ENCODE measurements around the gene RTKN. TPM values are rescaled to one million over a fixed set of nuclear protein-coding genes. Genes with fewer than 3 reads are reported as not detected.

The RTKN gene
- total and polyA plus RNA-seq, 4 experiments from 2014 or later = 0.14 TPM; not detected in 3

DNA sequence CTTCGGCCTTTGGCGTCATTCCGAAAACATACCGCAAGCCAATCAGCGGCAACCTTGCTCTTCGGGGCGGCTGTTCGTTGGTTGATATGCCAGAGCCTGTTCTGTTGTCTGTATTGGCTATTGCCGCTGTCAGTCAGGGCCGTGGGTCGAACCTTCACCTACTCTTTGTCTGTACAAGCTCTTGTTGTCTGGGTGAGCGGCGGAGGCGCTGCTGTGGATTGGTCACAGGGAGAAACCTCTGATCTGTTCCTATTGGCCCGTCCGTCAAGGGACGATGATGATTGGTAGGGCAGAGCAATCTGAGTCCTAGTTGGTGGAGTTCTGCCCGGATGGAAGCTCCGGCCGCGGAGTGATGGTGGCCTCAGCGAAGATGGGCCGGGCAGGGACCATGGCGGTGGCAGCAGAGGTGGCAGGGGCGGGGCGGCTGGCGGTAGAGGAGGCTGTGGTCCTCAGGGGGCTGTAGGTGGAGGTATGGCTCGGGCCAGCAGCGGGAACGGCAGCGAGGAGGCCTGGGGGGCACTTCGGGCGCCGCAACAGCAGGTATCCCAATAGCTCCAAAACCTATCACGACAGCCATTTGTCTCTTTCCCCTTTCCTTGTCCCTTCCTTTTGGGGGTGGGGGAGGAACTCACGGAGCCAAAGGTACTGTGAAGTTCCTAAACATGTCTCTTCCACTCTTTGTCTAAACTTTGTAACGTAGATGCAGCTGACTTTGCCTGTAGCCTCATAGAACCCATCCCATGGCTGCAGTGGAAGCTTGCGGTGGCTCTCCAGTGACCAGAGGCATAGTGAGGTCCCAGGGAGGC lies 16.6 kb upstream of the RTKN start, which contains the start of gene WBP1:
Gene WBP1, plus strand, starts transcription at position 307 of the 806 bp plus-strand sequence. Its CDS starts 165 bp downstream, at position 472.
- Histone ChIP-seq H3K4me3 (ENCODE audit: low read length in 2 of 2) (peak within 1 kb of the TSS; percentile 70 to 93), H3K27ac (ENCODE audit: low read depth, low read length) (peak within 1 kb of the TSS; percentile 100), H3K4me1 (ENCODE audit: insufficient read depth, low read length) (peaks cover 45% of the 10 kb centered on the region), H3K9me3 (ENCODE audit: control insufficient read depth in 1 of 2, low read length in 2 of 2) (no peaks in the 10 kb centered on the region), H3K36me3 (ENCODE audit: insufficient read depth, low read length) (peaks cover 19% of the 10 kb centered on the region), H3K27me3 (ENCODE audit: insufficient read depth, low read length) (no peaks in the 10 kb centered on the region)
- Mint-ChIP-seq H3K4me1 (peaks cover 40 to 68% (median 55%) of the 10 kb centered on the region in 4 donors), H3K9me3 (peaks cover 0 to 2% (median 0%) of the 10 kb centered on the region in 8 donors), H3K36me3 (peaks cover 9 to 27% of the 10 kb centered on the region in 2 donors), H3K27me3 (no peaks in the 10 kb centered on the region), H3K4me3 (peak within 1 kb of the TSS; percentile 95 to 99 (median 98)), H3K27ac (peak within 1 kb of the TSS; percentile 92 to 100 (median 99))
- intact Hi-C loops (cut with micrococcal nuclease) = loop anchor here (1.0 to 10.0 kb wide), 4 partner anchors 14 to 534 kb away; partner anchors contain the start of genes AUP1, DGUOK, HTRA2 and MRPL53
- ChIA-PET CTCF (ENCODE audit: partially characterized antibody) (interaction anchor here (1.0 to 3.4 kb wide), 9 partner anchors 9 to 129 kb away, joined by 3 to 14 read pairs (median 8); partner anchors contain the start of genes CCDC142, MRPL53, PCGF1 and TTC31), POLR2A (ENCODE audit: partially characterized antibody) (interaction anchor here (0.7 to 9.5 kb wide), 31 partner anchors 10 to 1224 kb away, joined by 3 to 516 read pairs (median 4); partner anchors contain the start of genes AUP1, C2orf81, CCDC142 and CCT7)
- DNase-seq = peak; percentile 99 to 100 (median 100)

DNA sequence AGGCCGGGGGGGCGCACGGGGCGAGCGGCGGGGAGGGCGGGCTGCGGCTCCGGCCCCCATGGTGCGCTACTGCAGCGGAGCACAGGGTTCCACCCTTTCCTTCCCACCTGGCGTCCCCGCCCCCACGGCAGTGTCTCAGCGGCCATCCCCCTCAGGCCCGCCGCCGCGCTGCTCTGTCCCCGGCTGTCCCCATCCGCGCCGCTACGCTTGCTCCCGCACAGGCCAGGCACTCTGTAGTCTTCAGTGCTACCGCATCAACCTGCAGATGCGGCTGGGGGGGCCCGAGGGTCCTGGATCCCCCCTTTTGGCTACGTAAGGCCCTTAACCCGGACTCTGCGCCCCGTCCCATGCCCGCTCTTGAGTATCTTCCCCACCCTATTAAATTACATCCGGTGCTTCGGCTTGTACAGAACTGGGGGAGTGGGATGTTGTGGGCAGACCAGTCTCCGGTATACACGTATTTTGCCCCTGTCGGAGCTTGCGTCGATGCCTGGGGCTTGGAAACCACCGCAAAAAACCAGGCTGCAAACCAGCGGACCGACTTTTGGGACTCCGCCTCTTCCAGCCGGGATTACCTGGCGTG lies 15.9 kb upstream of the RTKN start:
- H3K9me3 Mint-ChIP-seq = peaks cover 0 to 2% (median 0%) of the 10 kb centered on the region in 8 donors
- no peaks in the 10 kb centered on the region for H3K9me3 ChIP-seq (ENCODE audit: control insufficient read depth in 1 of 2, low read length in 2 of 2)
- no peaks in the 10 kb centered on the region for H3K27me3 Mint-ChIP-seq
- peak overlapping the region; percentile 93 to 99 (median 98) for H3K4me3 Mint-ChIP-seq
- H3K4me1 Mint-ChIP-seq = peaks cover 44 to 70% (median 58%) of the 10 kb centered on the region in 4 donors
- CTCF ChIA-PET (ENCODE audit: partially characterized antibody) = interaction anchor here (1.2 to 4.6 kb wide), 8 partner anchors 10 to 130 kb away, joined by 3 to 66 read pairs (median 9); partner anchors contain the start of genes CCDC142, MRPL53, PCGF1 and TTC31
- peaks cover 3 to 21% of the 10 kb centered on the region in 2 donors for H3K36me3 Mint-ChIP-seq
- intact Hi-C loops (cut with micrococcal nuclease) = loop anchor here (1.0 to 10.0 kb wide), 6 partner anchors 8 to 533 kb away; partner anchors contain the start of genes AUP1, C2orf81, DGUOK and HTRA2
- H3K27ac ChIP-seq (ENCODE audit: low read depth, low read length) = peak overlapping the region; percentile 100
- peak overlapping the region; percentile 92 to 100 (median 99) for H3K27ac Mint-ChIP-seq
- H3K4me3 ChIP-seq (ENCODE audit: low read length in 2 of 2) = peak overlapping the region; percentile 70 to 93
- H3K4me1 ChIP-seq (ENCODE audit: insufficient read depth, low read length) = peaks cover 48% of the 10 kb centered on the region
- peaks cover 13% of the 10 kb centered on the region for H3K36me3 ChIP-seq (ENCODE audit: insufficient read depth, low read length)
- H3K27me3 ChIP-seq (ENCODE audit: insufficient read depth, low read length) = no peaks in the 10 kb centered on the region
- POLR2A ChIA-PET (ENCODE audit: partially characterized antibody) = interaction anchor here (0.7 to 9.5 kb wide), 27 partner anchors 7 to 1224 kb away, joined by 3 to 516 read pairs (median 6); partner anchors contain the start of genes AUP1, C2orf81, CCDC142 and CCT7
- peak in 3 of 5 donors; percentile 81 to 90 (median 81) for DNase-seq

- POLR2A ChIA-PET (ENCODE audit: partially characterized antibody) = interaction anchor here (0.7 to 9.5 kb wide), 16 partner anchors 8 to 720 kb away, joined by 3 to 516 read pairs (median 8); partner anchors contain the start of genes AUP1, C2orf81, CCDC142 and HTRA2
- Histone ChIP-seq H3K27ac (ENCODE audit: low read depth, low read length) (peak overlapping the region; percentile 100), H3K9me3 (ENCODE audit: control insufficient read depth in 1 of 2, low read length in 2 of 2) (no peaks in the 10 kb centered on the region), H3K4me1 (ENCODE audit: insufficient read depth, low read length) (peaks cover 53% of the 10 kb centered on the region), H3K36me3 (ENCODE audit: insufficient read depth, low read length) (peaks cover 8% of the 10 kb centered on the region), H3K4me3 (ENCODE audit: low read length in 2 of 2) (peak overlapping the region; percentile 63 to 93), H3K27me3 (ENCODE audit: insufficient read depth, low read length) (no peaks in the 10 kb centered on the region)
- peaks cover 3 to 19% of the 10 kb centered on the region in 2 donors for H3K36me3 Mint-ChIP-seq
- peaks cover 0 to 2% (median 0%) of the 10 kb centered on the region in 8 donors for H3K9me3 Mint-ChIP-seq
- no peaks in the 10 kb centered on the region for H3K27me3 Mint-ChIP-seq
- intact Hi-C loops (cut with micrococcal nuclease) = loop anchor here (1.0 to 10.0 kb wide), 3 partner anchors 8 to 532 kb away; partner anchors contain the start of genes C2orf81, DGUOK, MOGS and WDR54
- peak overlapping the region; percentile 92 to 100 (median 99) for H3K27ac Mint-ChIP-seq
- CTCF ChIA-PET (ENCODE audit: partially characterized antibody) = interaction anchor here (0.6 to 4.6 kb wide), 8 partner anchors 10 to 132 kb away, joined by 3 to 66 read pairs (median 8); partner anchors contain the start of genes CCDC142 and TTC31
- H3K4me3 Mint-ChIP-seq = peak overlapping the region; percentile 95 to 99 (median 98)
- no peak for DNase-seq
- peaks cover 48 to 75% (median 62%) of the 10 kb centered on the region in 4 donors for H3K4me1 Mint-ChIP-seq
Measured at GRCh38 chr2:74457129-74457548, 15.4 kb upstream of the RTKN start.

- peaks cover 46 to 70% (median 60%) of the 10 kb centered on the region in 4 donors for H3K4me1 Mint-ChIP-seq
- POLR2A ChIA-PET (ENCODE audit: partially characterized antibody) = interaction anchor here (0.6 to 9.5 kb wide), 21 partner anchors 10 to 718 kb away, joined by 3 to 516 read pairs (median 4); partner anchors contain the start of genes AUP1, C2orf81, CCDC142 and HTRA2
- H3K36me3 Mint-ChIP-seq = peaks cover 3 to 16% of the 10 kb centered on the region in 2 donors
- H3K27me3 Mint-ChIP-seq = no peaks in the 10 kb centered on the region
- H3K27ac ChIP-seq (ENCODE audit: low read depth, low read length) = peak within 1 kb of the TSS; percentile 100
- H3K4me1 ChIP-seq (ENCODE audit: insufficient read depth, low read length) = peaks cover 56% of the 10 kb centered on the region
- CTCF ChIA-PET (ENCODE audit: partially characterized antibody) = interaction anchor here (0.8 to 4.6 kb wide), 10 partner anchors 13 to 134 kb away, joined by 3 to 66 read pairs (median 7); partner anchors contain the start of genes C2orf81, CCDC142, MRPL53 and TTC31
- no peaks in the 10 kb centered on the region for H3K9me3 Mint-ChIP-seq
- intact Hi-C loops (cut with micrococcal nuclease) = loop anchor here (1.0 to 10.0 kb wide), 9 partner anchors 28 to 1220 kb away; partner anchors contain the start of genes AUP1, CCT7, DGUOK and HTRA2
- no peaks in the 10 kb centered on the region for H3K9me3 ChIP-seq (ENCODE audit: control insufficient read depth in 1 of 2, low read length in 2 of 2)
- H3K36me3 ChIP-seq (ENCODE audit: insufficient read depth, low read length) = no peaks in the 10 kb centered on the region
- H3K27ac Mint-ChIP-seq = peak within 1 kb of the TSS; percentile 92 to 100 (median 99)
- DNase-seq = peak; percentile 97 to 99 (median 98)
- H3K4me3 ChIP-seq (ENCODE audit: low read length in 2 of 2) = peak within 1 kb of the TSS; percentile 62 to 75
- no peaks in the 10 kb centered on the region for H3K27me3 ChIP-seq (ENCODE audit: insufficient read depth, low read length)
- peak within 1 kb of the TSS; percentile 97 to 99 (median 99) for H3K4me3 Mint-ChIP-seq
Measured at GRCh38 chr2:74454654-74455511, 13.1 kb upstream of the RTKN start, which contains the start of gene INO80B. Gene INO80B, plus strand, starts transcription at chr2:74455087. Its CDS starts 30 bp downstream, at chr2:74455117.

DNA sequence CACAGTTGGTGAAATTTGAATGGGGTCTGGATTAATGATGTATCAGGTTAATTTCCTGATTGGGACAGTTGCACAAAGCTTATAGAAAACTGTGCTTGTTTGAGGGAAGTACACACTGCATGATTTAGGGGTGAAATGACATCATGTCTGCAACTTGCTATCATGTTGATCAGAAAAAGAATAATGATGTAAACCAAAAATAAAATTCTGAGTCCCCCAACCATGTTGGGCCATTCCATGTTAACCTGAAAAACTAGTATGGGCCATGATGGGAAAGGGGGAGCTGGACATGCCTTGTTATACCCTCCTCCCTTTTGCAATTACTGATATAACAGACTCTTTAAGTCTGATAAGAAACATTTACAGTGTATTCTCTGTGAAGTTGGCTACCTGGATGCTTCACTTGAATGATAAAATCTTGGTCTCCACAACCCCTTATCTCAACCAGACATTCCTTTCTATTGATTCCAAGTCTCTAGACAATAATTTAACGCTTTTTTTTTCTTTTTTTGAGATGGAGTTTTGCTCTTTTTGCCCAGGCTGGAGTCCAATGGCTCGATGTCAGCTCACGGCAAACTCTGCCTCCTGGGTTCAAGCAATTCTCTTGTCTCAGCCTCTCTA lies 8.9 kb upstream of the RTKN start:
- peaks cover 29% of the 10 kb centered on the region for H3K4me1 ChIP-seq (ENCODE audit: insufficient read depth, low read length)
- no peak overlapping the region for H3K4me3 ChIP-seq (ENCODE audit: low read length in 2 of 2)
- no peak overlapping the region for H3K27ac ChIP-seq (ENCODE audit: low read depth, low read length)
- Mint-ChIP-seq H3K27me3 (no peaks in the 10 kb centered on the region), H3K4me1 (peaks cover 23 to 28% (median 27%) of the 10 kb centered on the region in 4 donors), H3K9me3 (no peaks in the 10 kb centered on the region), H3K27ac (peak overlapping the region in 3 of 7 donors; percentile 4 to 26 (median 15)), H3K4me3 (no peak overlapping the region), H3K36me3 (peaks cover 3 to 7% of the 10 kb centered on the region in 2 donors)
- no peaks in the 10 kb centered on the region for H3K9me3 ChIP-seq (ENCODE audit: control insufficient read depth in 1 of 2, low read length in 2 of 2)
- intact Hi-C loops (cut with micrococcal nuclease) = loop anchor here (10.0 kb wide), 1 partner anchor 526 kb away; the partner anchor contains the start of gene DGUOK
- H3K36me3 ChIP-seq (ENCODE audit: insufficient read depth, low read length) = no peaks in the 10 kb centered on the region
- CTCF ChIA-PET (ENCODE audit: partially characterized antibody) = interaction anchor here (1.1 kb wide), 1 partner anchor 32 kb away, joined by 3 read pairs; the partner anchor contains the start of genes CCDC142 and TTC31
- no peak for DNase-seq
- no peaks in the 10 kb centered on the region for H3K27me3 ChIP-seq (ENCODE audit: insufficient read depth, low read length)
- POLR2A ChIA-PET (ENCODE audit: partially characterized antibody) = interaction anchor here (0.7 kb wide), 2 partner anchors 25 to 32 kb away, joined by 3 to 4 read pairs; partner anchors contain the start of genes CCDC142 and TTC31

Data from CD4-positive, alpha-beta memory T cell (primary cell).